Uterus (tissue), 2 donors: ENCODE results near the gene RBFOX2.

Experiments used
- CTCF ChIP-seq, 4 experiments: fragments of 200-600 bp in 2 of 4; fragments of 450-650 bp in 2 of 4; sonication (generic) in 2 of 4; IDR thresholded peaks; one replicate each; pipeline ENCODE4 v1.5.1; 2016 to 2019; ENCODE audit warnings: antibody characterized with exemption in 4 of 4, mild to moderate bottlenecking in 2 of 4, moderate library complexity in 1 of 4
- POLR2A ChIP-seq, 2 donors: fragments of 450-650 bp; IDR thresholded peaks; one replicate each; pipeline ENCODE4 v1.6.1; 2016; ENCODE audit warnings: antibody characterized with exemption in 2 of 2, mild to moderate bottlenecking in 1 of 2, moderate library complexity in 1 of 2

DNA sequence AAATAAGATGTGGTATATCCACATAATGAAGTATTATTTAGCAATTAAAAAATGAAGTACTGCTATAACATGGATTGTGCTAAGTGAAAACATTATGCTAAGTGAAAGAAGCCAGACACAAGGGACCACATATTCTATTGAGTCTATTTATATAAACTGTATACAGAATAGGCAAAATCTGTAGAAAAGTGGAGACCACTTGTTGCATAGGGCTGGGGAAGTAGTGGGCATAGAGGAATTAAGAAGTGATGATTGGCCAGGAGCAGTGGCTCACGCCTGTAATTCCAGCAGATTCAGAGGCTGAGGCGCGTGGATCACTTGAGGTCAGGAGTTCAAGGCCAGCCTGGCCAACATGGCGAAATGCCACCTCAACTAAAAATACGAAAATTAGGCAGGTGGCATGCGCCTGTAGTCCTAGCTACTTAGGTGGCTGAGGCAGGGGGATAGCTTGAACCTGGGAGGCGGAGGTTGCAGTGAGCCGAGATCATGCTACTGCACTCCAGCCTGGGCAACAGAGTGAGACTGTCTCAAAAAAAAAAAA, 109.6 kb downstream of the RBFOX2 start:
- TF ChIP-seq CTCF (IDR thresholded peaks at IDR 0.05) (no peak), POLR2A (IDR thresholded peaks at IDR 0.05) (no peak)
